HG03457 (cell line): ENCODE results near the gene EML1.

Experiments used
- ATAC-seq: cut with Tn5 transposase; IDR thresholded peaks from one replicate; pipeline ENCODE4 v1.9.1; 2021; ENCODE audit warnings: moderate number of reproducible peaks; ENCODE audit not compliant: unreplicated experiment

The EML1 gene

DNA sequence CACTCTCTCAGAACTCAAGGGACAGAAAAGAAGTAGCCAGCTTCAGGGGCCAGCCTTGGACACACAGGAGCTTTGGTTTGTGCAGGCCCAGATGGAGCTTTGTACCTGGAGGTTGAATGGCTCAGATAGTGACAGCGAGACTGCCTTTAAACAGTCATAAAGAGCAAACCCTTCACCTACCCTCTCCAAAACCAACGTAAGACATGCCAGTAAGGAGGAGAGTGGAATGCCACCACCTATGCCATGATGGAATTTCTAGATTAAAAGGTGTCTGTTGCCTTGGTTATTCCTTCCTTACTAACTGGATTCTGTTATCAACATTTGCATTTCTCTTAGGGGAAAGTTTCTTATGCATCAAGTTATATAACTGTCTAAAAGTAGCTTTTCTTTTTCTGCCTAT lies 98.1 kb downstream of the EML1 start:
- no peak for ATAC-seq

DNA sequence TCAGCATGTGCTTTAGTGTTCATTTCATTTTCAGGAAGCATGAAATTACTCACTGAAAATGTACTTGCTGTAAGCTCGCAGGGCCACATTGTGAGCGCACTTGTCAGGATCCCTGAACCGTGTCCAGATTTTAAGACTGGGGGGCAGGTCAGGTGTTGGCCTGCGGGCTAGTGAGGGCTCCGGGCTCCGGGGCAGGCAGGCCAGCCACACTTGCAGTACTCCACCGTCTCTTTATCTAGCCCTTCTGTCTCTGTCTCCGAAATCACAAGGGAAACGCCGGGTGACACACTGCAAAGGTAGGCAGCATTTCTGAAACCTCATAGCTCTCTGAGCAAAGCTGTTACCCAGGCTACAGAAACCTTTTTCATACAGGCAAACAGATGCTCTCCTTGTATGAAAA lies 98.7 kb downstream of the EML1 start:
- no peak for ATAC-seq

DNA sequence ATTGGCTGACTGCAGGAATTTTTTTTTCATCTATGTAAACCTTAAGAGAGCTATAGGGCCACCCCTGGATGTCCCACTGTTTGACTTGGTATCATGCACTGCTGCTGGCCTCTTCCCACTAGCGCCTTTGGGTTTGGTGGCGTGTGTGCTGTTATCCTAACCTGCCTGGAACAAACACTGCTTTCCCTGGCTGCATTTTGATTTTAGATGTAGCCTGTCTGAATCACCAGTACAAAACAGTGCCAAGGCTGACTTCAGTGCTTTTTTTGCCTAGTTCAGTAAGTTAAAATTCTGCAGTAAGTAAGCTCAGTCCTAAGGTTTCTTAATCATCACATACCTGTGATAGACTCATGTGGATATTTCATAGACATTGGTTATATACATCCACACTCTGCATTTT lies 99.2 kb downstream of the EML1 start:
- no peak for ATAC-seq

DNA sequence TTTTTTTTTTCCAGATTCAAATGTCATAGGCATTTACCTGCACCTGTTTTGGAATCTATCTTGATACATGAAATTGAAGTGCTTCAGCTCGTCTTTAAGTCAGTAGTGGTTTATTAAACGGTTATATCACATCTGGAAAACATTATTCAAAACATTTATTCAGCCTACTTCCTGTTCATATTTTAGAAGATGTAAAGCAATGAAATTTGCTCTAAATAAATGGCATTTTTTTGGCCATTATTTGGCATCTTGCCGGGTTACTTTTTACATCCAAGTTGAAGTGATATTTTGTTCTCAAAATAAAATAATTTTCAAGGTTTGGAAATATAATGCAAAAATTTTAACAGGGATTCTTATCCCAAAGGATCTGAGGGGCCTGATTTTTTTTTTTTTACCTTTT lies 103.1 kb downstream of the EML1 start:
- ATAC-seq = no peak

DNA sequence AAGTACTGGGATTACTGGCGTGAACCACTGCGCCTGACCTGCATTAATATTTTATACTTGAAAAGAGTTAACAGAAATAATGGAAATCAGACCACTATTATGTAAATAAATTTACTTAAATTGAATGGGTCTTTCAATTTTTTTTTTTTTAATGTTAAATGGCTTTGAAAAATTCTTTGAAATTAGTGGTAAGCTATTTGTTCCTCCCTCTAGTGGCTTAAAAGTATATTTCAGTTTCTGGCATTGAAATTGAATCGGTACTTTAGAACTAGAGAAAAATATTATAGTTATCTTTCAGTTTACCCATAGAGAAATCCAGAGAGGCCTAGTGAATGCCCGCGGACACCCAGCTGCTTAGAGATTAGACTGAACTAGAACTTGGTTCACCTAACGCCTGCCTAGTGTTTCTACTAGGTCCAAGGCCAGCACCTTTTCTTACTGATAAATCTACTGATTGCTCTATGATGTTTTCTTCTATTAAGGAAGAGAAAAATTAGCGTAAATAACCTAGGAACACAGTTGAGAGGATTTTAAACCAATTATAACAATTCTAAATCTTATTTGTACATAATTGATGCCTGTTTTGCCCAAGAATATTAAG lies 106.5 kb downstream of the EML1 start:
- no peak for ATAC-seq

DNA sequence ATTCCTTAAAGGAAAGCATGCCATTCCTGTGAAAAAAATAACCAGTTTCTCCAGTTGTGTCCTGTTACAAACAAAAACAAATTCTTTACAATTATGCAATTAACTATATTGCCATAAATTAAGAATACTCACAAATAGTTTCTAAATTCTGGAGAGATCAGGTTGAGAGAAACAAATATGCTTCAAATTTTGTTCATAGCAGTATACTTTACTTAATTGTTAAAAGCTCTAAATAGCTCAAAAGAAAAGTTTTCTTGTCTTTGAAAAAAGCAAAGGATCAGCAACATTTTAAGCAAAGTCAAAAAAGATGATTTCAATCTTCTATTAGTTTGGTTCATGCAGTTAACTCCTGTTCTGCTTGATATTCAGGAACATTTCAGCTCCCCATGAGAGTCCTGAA lies 109.7 kb downstream of the EML1 start:
- no peak for ATAC-seq

DNA sequence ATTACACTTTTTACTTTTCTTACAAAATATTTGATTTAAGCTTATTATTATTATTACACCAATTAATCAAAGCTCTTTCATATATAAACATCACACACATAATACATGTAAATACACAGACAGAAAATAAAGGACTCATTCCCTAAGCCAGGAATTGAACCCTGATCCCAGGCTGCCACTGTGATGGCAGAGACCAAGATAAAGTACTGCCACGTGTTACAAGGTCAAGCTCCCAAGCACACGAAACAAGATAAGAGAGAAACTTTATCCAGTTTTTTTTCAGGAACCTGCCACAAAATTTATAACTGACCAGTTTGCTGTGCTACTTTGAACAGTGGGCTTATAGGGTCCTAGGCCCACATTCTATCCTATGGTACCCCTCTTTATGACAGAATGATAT lies 111.3 kb downstream of the EML1 start:
- ATAC-seq = no peak

DNA sequence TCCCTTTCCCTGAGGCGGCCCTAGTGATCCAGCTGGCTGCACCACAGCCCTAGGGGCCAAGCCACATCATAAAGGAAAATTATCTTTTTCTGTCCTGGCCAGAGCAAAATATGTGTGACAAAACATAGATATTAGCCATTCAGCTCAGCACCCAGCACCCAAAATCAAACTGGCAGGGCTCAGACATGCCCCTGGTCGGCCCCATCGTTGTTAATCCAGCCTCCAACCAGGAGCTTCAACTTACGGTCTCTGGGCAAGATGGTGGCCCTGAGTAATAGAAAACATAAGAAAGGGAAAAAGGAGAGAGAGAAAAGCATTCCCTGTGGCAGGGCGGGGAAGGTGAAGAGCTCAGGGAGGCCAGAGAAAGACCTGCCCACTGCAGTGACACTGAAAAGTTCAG lies 111.9 kb downstream of the EML1 start:
- no peak for ATAC-seq

DNA sequence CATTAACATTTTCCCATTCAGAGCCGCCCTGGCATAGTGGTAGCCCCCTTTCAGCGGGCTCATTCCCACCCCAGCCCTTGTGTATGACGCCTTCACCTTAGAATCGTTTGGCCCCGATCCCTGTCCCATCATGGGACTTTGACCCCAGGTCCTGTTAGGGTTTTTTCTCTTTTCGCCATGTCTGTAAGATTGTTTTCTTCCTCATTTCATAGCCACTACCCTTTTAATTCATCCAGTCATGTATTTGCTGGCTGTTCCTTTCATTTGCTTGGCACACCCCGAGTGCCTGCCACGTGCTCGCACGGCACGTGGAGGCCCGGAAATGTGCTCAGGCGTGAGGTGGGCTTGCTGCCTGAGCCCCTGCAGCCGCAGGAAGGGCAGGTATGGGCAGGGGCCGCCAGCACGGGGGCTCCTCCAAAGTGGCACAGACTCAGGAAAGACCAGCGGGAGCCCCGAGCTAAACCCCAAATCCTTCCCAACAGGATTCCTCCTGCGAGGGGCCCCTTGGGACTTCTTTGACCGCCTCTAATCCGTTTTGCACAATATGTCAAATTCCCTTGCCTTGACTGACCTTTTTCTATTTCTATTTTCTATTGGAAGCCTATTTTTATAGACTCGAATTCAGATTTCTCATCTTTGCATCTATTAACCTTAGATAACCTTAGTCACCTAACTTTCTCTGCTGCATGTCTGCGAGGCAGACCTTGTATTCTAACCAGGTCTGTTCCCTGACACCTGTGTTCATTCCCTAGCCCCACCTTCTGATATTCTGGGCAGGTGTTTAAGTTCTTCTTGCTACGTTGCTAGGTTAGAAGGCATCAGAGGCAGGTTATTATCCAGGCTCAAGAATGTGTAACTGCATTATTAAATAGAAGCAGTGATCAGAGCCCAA lies 114.8 kb downstream of the EML1 start:
- ATAC-seq = no peak

DNA sequence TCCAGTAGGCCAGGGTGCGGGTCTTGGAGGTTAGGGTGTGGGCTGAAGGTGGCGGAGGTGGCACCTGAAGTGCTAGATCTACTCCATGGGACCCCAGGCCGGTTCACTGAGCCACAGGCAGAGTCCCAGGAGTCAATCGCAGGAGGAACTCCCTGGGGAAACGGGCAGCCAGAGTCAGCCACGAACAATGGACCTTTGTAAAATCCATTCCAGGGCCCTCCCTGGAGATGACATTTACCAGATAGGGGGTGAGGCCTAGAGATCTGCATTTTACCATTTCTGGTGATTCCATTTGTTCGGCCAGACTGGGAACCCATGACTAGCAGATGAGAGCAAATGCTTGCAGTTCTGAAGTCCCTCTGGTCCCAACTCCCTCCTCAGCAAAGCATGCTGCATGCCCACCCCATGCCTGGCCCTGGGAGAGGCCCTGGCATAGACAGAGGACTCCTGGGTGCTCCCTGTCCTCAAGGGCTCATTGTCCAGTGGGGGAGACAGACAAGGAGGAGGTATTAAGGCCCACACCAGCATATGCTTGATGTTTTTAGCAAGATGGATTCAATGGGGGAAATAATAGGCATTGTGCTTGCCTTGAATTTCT lies 115.5 kb downstream of the EML1 start:
- no peak for ATAC-seq

DNA sequence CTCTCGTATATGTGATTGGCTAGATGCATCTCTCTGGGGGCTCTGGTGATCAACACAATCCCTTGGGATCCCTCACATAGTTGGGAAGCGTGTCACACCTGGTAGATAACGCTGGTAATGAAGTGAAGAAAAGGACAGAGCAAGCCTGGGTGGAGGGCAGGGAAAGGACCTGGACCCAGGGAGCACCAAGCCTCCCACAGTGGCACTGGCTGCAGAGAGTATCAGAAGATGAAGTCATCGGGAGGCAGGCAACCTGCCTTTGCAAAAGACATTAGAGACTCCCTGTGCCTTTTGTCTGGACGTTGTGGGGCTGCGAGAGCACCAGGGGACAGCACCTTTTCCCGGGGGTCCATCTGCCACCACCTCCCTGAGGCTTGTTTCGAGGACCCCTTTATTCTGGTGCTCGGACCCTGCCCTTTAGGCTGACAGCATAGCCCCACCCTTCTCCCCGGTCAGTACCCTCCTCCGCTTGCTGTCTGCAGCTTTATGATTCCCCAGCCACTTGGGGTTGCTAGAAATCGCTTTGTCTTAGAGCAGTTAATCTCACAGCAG lies 116.4 kb downstream of the EML1 start:
- ATAC-seq = no peak

DNA sequence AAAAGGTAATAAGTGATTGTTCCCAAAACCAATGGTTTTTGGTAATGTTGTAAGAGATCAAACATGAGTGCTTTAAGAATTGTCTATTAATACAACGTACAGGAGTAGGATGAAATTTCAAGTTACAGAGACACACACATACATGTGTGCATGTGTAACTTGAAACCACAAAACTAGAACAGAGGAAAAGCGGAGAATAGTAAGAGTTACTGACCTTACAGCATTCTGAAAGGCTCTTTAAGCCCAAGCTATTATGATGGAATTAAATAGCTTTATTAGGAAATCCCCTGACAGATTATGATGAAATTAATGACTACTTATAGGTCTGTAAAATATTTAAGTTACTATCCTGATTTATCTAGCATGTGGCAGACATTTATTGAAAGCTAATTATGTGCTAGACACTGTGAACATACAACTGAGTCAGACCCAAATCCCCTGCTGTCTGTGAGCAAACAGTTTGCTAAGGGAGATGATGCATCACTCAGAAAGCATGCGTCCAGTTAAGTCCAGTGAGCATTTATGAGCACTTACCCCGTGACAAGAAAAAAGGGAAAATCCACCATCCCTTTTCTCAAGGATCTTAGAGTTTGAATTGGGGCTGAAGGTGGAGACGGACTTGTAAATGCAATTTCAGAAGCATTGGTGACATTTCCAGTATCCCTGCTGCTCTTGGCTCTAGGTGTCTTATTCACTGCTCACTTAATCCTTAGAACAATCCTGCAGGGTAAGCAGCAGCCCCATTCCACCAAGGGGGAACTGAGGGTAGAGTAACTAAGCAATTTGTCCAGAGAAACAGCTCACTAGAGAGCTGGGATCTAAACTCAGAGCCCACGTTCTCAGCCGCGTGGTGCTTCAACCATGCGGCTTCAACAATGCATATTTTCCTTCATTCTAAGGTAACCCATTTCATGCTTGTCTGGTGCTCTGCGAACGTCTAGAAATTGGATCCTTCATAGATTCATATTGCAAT lies 117.4 kb downstream of the EML1 start:
- ATAC-seq = no peak

DNA sequence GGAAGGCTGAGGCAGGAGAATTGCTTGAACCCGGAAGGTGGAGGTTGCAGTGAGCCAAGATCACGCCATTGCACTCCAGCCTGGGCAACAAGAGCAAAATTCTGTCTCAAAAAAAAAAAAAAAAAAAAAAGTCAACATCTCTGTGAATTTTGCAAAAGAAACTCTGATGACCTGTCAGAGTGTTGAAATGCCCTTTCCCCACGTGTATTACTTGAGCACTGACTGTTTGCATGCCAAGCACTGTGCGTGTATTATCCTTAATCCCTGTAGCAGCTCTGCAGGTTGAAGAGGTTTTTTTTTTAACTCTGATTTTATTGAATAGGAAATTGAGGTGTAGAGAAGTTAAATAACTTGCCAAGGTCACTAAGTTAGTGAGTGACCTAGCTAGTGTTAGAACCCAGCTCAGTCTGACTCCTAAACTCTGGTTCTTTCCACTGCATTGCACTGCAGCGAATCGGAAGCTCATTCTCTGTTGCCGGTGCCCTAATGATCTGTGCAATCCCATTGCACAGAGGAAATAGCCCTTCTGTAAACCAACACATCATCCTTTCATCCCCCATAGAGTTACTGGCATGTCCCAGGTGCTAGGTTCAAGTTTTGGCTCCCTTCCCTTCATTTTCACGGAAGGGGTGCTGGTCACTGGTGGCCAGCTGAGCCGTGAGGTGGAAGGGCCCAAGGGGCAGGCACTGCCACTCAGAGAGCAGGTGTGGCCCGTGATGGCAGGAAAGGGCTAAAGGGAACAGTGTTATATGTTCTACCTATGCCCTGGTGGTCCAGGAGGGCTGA lies 122.3 kb downstream of the EML1 start:
- ATAC-seq = no peak

DNA sequence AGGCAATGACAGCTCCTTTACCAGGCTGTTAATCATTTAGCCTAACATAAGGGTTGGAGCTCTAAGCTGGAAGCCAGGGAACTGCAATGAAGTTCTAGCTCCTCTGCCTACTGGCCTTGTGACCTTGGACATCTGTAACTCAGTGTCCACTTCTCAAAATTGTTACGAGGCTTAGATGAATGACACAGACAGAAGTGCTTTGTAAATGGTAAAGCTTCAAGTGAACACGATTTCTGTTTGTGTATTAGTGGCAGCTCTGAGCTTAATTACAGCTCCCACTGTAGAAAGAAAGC lies 122.8 kb downstream of the EML1 start:
- no peak for ATAC-seq

DNA sequence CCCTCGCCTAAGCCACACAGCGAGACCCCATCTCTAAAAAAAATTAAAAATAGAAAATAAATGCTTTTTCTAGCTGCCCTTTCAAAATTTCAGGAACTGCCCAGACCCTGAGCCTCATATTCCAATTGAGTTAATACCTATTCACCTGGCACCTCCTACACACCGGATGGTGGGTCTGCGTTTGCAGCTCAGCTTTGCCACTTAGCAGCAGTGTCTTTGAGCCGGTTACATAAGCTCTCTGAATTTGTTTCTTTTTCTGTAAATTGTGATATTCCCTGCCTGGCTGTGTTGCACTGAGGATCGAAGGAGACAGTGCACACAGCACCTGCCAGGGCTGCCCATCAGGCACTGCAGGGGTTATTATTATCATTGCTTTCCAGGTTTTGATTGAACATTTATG lies 125.6 kb downstream of the EML1 start:
- ATAC-seq = no peak

DNA sequence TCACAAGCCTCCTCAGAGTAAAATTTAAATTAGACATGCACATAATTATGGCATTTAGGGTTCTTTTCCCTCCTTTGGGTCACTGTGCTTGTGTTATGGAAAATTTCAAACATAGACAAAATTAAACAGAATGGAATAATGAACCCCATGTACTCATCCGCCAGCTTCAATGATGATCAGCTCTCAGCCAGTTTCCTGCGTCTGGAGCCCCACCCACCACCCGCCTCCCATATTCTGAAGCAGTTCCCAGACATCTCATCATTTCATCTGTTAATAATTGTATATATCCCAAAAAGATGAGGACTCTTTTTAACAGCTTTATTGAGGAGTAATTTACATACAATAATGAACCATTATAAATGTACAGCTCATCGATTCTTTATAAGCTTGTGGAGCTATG lies 128.2 kb downstream of the EML1 start:
- ATAC-seq = no peak

DNA sequence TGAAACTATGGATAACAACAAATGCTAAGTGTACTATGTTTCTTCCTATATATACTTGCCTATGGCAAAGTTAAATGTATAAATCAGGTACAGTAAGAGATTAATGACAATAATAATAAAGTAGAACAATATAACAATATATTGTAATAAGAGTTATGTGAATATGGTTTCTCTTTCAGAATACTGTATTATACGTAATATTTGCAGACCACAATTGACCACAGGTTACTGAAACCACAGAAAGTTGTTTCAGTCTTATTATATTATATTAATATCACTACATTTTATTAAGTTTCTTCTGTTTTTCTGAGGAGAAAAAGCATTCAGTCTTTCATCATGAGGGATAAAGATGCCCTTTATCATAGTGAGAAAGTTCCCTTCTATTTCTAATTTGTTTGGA lies 131.2 kb downstream of the EML1 start:
- no peak for ATAC-seq

DNA sequence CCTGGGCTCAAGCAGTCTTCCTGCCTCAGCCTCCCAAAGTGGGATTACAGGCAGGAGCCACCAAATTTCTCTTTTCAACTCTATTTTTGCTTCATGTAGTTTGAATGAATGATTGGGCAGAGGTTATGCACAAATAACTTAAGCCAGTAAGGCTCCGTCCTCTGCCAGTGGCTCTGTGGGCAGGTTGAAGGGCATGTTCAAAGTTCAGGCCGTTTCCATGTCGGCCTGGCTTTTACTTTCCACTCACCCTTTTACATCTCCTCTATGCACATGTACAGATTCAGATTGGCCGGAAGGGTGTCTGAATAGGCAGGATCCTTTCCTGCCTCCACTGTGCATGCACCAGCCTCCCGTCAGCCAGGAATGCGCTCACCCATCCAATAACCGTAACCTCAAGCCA lies 132.3 kb downstream of the EML1 start:
- no peak for ATAC-seq

DNA sequence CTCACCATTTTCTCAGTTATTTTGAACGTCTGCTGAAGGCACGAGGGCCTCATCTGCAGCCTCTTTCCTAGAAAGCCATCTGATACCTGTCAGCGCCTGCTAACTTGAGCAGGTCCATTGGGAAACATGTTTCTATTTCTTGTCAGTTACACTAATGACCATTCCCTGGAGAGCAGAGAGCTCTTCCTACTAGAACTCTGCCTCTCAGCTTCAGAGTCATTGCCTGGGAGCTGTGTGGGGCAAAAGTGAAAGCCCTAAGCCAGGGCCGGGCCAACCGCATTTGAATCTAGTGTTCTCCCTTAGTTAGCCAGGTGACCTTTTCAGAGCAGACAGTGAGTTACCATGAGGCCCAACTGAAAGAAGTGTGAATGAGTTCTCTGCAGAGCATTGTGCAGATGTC lies 135.8 kb downstream of the EML1 start:
- ATAC-seq = no peak

DNA sequence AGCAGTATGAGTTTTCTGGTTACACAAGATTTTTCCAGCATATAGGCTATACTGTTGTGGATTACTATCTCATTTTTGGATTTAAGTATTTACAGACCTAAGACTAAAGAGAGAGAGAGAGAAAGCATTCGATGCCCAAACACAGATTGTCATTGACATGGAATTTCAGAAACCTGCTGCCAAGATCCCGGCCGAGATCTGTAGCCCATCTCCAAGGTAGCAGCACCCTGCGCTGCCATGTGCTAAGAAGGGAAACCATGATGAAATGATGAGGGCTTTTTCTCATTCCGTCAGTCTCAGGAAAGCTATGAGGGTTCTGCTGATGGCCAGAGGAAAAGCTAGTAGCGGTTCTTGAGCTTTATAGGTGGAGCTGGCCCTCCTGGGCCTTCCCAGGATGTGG lies 136.4 kb downstream of the EML1 start:
- no peak for ATAC-seq
